SKM-1 treated with dmso at 0.1 percent for 144 hours (cell line): ENCODE measurements around the gene CAMKV.

Experiments
- DNase-seq: peaks from one replicate; lab custom pipeline; 2025; ENCODE audit not compliant: unreplicated experiment; lab: John Stamatoyannopoulos, UW

Gene CAMKV

DNA sequence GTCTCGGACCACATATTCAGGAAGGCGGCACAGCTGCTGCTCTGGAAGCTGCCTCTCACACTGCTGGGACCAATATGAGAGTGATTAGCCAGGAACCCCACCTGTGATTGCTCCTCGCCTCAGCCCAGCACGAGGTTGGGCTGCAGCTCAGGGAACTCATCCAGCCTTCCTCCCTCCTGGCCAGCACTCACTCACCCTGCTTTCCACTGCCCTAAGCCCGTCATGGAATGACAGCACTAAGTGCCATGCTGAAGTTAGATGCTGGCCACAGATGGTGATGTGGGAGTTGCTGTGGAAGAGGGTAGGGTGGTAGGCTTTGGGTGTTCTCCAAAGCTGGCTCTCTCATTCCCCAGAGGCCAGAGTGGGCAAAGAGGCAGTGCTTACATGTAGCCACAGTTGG, 26.6 kb upstream of the CAMKV start:
- no peak for DNase-seq

DNA sequence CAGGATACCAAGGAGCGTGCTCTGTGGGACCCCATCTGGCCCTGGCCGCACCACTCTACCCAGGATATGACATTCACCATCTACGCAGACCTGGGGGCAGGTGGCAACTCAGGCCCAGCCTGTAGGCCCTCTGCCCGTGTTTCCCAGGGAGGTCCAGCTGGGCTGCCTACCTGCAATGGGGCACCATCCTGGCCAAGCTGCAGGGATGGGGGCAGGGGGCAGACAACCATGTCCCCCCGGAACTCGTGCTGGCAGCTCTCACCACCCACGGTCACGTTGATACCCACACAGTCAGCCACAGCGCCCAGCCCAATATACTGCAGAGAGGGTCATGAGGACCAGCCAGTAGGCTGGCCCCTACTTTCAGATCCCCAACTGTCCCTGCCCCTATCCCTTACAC, 26.1 kb upstream of the CAMKV start:
- no peak for DNase-seq

DNA sequence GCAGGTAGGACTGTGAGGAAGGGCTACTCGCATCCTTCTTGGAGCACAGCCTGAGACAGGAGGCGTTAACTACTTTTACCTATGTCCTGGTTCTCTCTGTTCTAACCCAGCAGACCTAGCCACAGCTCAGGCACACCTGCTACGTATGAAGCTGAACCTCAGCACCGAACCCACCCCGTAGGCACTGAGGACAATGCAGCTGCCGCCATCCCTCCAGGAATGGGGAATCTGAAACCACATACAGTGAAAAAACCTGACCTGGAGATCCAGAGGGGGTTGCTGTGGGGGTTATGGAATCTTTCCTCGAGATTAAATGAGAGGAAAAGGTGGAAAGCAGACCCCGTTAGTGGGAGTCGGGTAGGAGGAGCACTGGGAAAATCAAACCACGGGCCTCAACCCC, 19.6 kb upstream of the CAMKV start:
- DNase-seq = no peak

DNA sequence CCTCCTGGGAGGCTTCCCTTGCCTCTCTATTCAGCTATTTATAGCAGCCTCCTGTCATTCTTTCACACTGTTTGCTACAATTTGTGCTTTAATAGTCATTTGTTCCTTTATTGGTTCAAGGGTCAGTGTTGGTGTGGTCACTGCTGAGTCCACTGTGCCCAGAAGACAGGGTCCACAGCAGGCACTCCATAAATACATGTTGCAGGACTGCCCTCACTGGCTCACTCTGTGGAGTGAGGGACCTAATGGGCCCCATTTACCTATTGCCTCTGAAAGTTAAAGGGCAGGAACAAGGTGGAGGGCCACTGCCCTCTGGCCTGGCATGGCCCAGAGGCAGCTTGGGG, 17.2 kb upstream of the CAMKV start:
- DNase-seq = no peak

DNA sequence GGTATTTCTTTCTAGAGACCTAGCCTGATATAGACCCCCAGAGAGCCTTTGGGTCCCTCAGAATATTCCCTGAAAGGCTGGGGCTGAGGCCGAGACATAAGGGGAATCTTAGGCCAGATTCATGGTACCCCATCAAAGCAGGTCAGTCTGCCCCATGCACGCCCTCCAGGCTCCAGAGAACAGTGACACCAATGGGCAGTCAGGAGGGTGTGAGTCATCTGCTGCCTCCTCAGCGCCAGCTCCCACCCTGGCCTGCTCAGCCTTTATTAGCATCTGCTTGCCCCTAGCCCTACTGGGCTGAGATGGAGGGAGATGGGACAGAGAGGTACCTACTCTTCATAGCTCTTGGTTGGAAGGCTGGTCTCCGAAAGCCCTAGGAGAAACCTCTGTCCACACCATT, 14.3 kb upstream of the CAMKV start:
- no peak for DNase-seq

DNA sequence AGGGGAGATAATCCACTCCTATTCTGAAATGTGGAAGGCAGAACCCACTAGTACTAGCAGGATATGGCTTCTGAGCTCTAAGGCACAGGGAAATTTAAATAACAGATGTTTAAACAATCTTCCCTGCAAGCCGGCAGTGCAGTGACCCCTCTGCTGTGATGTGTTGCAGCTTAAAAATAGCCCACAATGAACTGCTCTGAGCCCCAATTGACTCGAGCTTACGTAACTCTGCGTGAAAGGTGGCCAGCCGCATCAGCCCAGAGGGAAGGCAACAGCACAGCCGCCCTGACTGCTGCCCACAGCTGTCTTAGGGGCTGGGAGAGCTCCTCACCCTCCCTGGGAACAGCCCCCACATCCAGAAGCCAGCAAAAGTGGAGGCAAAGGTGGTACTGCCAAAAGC, 12.5 kb upstream of the CAMKV start:
- DNase-seq = peak; percentile 44

DNA sequence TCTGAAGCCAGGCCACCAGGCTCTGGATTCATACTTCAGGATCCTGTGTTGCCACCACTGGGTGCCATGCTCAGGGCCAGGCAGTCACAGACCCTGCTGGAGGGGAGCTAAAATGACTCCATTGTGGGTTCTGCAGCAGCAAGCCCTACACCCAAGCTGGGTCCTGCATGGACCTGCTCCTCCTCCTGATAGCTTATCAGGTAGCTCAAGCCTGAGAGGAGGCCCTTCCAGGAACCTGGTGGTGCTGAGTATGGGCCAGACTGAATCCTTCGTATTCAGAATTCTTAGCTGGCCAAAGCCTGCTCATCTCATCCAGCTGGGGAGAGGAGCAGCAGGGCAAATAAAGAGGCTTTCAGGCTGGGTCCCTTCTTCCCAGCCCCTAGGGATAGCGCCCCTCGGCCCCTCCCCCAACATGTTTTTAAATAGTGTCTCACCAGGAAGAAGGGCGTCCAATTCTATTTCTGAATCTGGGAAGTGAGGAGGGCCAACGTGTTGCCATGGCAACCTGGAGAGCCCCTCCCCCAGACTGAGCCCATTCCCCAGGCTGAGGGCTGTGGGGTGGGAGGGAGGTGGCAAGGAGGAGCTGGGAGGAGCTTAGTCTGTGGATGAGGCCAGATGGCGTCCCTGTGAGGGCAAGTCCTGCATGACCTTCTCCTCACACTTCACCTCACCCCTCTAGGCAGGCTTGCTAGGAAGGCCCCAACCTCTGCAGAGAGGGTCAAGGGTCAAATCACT, 11.0 kb upstream of the CAMKV start:
- DNase-seq = no peak

DNA sequence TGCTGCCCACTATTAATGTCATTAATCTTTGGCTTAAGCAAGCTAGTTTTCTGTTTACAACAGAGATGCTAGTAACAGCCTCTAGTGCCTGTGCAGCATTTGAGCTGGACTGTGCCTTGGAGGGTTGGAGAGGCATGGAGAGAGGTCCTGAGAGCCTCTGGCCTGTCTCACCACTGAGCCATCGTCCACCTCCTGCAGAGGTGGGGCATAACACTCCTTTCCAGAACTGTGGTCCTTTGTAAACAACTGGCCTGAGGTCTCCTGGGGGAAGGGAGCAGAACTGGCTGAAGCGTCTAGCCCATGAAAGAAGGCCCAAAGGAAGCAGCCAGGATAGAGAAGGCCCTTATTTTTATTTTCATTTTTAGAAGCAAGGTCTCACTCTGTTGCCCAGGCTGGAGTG, 10.0 kb upstream of the CAMKV start:
- DNase-seq = no peak

DNA sequence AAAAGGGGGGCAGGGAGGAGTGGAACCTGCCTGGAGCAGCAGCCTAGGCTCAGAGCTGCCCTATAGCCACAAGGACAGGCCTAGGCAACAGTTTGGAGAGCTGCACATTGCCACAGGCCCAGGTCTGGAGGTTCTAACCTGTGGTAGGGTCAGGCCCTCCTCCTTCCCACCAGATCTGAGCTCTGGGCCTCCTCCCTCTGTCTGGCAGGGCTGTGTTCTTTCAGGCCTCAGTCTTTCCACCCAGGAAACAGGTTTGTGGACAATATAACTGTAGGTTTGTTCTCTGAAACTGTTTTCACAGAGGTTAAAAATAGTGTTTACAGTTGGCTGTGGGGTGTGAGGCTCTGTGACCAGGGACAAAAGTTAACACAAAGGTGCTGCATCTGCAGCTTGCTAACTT, 9.0 kb upstream of the CAMKV start:
- no peak for DNase-seq

DNA sequence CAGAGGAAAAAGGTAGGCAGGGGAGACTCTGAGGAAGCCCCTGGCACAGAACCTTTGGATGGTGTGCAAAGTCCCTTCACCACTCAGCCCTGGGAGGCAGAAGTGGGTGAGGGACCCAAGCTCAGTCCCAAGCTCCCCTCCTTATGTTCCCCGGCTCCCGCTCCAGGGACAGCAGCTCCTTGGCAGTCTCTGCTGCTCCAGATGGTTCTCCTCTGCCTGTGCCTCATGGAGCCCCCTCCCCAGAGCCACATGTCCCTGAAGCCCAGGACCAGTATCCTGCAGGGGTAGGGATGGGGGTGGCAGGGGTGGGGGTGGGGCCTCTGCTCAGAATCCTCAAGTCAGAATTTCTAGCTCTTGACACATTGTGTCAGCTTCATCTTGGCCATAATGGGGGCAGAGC, 8.0 kb upstream of the CAMKV start:
- DNase-seq = no peak

DNA sequence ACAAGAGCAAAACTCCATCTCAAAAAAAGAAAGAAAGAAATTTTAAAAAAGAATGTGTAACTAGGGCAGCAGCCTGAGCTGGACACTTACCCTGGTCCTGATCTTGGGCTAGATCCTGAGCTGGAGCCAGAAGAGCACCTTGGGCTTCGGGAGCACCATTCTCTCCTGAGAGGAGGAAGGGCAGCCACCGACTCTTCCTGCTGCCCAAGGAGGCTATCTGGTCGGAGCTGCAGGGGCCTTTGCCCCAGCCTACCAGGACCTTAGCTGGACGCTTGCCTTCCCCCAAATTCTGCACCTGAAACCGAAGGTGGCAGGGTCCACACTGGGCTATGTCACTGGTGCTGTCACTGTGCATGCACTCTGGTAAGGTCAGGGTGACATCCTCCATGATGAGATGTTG, 6.9 kb upstream of the CAMKV start:
- no peak for DNase-seq

DNA sequence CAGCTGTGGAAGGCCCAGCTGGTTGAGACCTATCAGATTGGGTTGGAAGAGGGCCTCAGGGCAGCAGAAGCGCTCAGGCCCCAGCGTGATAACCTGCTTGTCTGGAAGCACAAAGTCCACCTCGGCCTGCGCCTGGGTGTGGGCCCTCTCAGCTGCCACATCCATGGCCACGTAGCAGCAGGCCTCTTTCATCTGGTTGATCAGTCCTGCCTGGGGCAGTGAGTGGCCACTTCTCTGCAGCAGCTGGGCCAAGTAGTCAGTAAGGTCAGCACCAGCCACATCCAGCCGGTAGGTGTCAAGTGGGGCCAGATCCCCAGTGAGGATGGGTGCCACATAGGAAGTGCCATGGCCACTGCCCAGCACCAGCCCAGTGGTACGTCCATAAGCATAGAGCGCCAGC, 3.9 kb upstream of the CAMKV start:
- no peak for DNase-seq

DNA sequence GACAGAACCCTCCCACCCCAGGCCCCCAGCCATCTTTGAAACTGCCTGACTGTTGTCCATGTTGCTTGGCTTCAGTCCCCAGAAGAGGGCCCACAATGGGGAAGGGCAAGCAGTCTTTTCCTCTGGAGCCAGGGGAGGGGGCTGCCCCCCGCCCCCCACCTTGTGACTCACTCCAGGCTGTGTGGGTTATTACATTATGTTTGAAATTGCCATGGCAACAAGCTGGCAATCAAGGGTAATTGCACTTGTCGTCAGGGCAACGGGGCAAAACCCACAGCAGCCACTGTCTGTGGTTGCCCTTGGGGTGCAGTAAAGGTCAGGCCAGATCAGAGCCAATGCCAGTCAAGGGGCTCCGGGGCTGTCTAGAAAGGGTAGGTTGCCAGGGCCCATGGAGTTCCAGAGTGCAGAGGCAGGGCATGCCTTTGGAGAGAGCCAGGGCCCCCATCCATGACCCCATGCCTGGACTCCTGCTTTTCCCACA, 3.1 kb upstream of the CAMKV start:
- DNase-seq = peak; percentile 57

DNA sequence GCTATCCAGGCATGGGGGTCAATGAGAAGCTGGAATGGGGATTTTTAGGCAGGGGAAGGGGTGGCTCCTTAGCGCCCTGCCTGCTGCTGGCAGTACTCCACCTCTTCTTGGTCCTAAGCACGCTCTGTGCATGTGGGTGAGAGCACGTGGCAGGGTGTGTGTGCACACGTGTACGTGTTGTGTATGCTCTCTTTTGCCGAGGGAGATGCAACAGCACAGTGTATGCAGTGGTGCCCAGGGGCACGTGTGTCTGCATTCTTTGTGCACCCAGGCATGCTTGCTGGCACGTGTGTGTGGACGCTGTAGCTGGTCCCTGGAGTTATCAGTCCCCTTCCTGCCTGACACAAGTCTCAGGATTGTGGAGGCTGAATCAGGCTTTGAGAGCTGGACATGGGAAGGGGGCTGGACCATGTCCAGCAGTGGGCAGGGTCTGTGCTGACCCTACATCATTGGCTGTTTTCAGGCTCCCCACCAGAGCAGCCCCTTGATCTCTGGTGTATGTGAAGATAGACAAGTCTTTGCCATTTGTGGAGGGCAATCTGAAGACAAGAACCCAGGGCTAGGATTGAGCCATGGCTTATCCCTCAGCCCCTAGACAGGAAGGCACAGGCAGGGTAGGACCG, 1.9 kb upstream of the CAMKV start:
- no peak for DNase-seq

DNA sequence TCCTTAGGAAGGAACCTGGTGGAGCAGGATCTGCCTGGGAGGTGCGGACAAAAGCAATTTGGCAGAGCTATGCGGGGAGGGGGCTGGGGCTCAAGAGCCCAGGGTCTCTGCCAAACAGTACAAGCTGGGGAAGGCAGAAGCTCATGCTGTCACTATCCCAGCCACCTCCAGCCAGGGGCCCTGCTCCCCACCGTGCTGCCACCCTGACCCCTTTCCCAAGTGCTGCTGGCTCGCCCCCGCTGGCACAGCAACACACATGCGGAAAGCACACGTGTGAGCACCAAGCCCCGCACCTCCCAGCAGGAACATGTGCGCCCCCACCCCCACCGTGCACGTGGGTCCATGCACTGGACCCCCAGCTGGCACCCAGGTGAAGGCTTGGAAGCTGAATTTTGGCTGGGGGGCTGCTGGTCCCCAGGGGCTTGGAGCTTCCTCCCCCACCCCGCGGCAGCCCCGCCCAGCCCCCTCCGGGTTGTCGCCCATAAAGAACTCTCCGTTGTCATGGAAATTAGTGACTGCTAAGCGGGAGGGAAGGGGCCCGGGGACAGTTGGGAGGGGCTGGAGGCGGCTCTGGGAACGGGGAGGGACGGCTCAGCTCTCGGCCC, 742 bp downstream of the CAMKV start:
- DNase-seq = peak; percentile 30

DNA sequence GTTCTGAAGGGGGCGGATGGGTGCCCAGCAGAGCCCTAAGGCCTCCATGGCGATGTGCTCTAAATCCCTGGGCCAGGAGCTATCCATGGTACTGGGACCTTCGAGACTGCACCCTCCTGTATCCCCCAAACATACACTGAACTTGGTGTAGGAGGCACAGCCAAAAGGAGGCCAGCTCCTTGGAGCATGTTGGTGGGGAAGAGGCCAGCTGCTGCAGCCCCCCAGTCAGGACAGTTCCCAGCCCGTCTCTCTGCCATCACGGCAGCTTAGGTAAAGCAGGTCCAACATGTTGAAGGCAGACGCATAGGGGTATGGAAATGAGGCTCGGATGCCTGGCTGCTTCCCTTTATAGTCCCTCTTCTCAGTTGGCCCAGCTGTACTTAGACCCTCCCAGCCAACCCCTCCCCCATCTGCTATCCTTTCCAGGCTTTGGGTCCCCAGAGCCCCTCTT, 1.8 kb downstream of the CAMKV start:
- DNase-seq = no peak

DNA sequence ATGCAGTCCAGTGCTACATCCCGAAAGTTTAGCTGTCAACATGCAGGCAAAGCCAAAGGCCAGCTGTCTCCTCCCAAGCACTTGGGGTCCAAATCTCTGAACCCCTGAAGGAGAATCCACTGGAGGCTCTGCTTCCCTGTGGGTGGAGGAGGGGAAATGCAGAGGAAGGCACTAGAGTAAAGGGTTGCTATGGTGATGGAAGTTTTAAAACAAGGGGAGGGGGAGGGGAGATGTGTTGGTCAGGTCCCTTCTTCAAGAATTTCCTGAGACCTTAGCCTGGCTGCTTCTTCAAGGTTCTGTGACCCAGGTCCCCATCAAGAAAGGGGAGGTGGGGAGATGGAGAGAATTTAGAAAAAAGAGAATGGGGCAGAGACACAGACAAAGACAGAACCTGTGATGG, 2.3 kb downstream of the CAMKV start:
- DNase-seq = no peak

DNA sequence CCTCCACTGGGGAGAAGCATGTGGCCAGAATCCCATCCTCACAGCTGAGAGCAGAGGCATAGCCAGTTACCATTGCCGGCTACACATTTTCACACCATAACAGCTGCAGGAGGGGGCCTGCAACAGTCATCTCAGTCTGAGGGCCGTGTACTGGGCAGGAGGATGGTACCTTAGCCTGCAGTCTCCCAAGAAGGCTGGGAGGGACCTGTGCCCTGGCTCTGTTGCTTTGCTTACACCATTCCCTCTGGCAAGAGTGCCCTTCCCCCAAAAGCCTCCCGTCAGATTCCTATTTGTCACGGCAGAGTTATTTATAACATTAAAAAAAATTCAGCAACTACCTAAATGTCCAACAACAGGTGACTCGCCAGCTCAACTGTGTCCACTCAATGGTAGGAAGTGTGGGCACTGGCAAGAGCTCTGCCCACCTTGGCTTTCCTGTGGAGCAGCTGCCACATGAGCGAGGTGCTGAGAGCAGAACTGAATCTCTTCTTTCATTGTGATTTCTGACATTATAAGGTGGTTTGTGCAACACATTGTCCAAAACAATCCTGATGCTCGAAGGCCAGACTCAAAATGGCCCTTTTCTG, 4.4 kb downstream of the CAMKV start:
- DNase-seq = no peak

DNA sequence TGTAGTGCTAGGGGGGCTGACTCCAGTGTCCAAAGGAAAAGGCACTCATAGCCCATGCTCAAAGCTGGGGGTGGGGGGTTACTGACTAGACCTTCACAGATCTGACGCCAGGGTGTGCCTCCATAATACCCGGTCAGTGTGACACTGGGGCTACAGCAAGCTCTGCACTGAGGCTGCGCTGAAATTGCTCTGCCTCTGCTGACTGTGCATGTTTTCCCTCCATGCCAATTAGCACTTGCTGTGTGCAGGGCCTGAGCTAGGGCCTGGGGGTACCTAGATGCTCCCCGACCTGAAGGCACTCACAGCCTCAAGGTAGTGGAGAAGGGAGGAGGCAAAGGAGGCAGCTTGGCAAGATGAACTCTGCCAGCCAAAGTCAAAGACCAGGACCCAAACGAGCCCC, 5.2 kb downstream of the CAMKV start:
- no peak for DNase-seq

DNA sequence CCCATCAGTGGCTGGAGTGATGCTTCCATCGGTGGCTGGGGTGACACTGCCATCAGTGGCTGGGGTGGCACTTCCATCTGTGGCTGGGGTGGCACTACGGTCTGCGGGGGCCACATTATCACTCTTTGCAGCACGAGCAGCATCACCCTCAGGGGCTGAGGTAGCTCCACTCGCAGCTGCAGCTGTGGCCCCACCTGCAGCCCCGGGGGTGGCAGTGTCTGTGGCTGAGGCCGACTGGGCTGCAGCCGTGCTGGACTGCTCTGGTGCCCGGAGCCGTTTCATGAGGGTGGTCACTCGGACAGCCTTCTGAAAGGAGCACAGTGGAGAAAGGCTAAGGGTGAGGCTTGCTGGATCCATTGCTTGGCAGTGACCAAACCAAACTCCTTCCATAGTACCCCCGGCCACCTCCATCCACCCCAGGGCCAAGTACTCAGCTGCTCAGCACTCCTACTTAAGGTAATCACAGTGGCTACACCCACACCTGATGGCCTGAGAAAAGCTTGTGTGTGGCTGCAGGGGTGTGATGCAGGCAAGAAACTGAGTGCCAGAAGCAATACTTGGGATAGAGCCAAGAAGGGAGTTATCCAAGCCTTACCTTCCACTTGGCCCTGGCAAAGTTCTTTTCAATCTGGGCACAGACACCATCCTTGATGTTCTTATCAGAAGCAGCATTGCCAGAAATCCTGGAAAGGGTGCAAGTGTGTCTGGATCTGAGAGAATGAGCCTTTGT, 10.0 kb downstream of the CAMKV start:
- no peak for DNase-seq

DNA sequence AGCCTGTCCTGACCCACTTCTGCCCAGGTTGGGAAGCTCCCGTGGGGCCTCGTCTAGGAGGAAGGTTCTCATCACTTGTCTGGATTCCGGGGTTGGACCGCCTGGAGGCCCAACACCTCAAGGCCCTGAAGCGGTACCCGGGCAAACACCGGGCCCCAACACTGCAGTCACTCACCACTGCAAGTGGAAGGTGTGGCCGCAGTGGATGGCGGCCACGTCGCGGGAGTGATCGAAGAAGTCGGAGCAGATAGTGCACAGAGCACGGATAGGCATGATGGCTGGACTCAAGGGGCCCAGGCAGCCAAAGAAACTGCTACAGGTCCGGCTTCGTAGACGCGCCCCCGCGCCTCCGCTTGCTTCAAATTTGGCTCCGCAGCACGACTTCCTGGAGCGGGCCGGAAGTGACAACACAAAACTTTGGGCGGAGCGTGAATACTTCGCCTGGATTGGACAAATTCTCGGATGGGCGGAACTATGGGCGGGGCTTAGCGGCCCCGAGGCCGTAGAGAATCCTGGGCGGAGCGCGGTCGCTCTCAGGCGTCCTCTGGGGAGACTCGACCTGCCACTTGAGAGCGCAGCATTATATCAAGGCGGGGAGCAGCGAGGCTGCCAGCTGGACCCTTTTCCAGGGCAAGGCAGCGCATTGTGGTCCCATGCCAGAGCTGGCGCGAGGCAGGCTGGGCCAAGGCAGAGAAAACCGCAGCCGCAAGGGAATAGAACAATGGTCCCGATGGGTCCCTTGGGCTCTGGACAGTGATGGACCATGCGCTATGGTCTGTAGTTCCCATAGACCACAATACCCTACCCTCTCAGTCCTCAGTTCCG, 13.3 kb downstream of the CAMKV start, which contains the start of gene TRAIP:
Gene TRAIP (minus strand): TSS at position 384 of the 825 bp plus-strand sequence. CDS start 111 bp downstream, at position 273.
- peak; percentile 92 for DNase-seq
